Stimulated activated CD8-positive, alpha-beta memory T cell treated with anti-CD3 and anti-CD28 coated beads, Interleukin-4, amount 100 ng/mL, for 48 hours (primary cell): Measurements from ENCODE around the gene FBXO17.

ENCODE experiments used
- DNase-seq: peaks from one replicate; pipeline ENCODE4 v3.0.0-alpha.2; 2020

Gene FBXO17

DNA sequence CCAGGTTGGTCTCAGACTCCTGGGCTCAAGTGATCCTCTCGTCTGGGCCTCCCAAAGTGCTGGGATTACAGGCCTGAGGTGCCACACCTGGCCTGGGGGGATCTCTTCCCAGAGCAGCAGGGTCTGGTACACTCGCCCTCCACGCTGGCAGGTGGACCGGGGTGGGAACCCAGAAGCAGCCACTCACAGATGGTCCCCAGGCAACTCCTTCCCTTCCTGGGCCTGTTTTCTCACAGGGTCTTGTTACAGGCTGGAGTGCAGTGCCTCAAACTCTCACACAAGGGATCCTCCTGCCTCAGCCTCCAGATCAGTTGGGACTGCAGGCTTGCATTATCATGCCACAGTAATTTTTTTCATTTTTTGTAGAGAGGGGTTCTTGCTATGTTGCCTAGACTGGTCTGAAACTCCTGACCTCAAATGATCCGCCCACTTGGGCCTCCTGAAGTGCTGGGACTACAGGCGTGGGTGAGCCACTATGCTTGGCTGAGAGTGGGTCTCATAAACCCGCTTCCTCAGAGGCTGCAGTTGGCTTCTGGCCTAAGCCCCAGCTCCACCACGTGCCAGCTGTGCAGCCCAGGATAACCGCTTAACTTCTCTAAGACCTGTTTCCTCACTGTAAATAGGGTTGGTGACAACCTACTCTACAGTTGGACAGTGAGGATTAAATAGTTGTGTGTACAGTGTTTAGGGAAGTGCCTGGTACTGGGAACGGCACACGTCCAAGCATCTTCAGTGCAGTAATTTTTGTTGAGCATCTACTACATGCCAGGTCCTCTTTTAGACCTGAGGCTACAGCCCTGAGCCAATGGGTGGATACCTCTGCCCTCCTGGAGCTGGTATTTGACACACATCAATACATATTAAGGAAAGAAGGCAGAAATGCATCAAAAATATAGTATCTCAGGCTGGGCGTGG is 62.7 kb downstream of the FBXO17 start:
- no peak for DNase-seq

DNA sequence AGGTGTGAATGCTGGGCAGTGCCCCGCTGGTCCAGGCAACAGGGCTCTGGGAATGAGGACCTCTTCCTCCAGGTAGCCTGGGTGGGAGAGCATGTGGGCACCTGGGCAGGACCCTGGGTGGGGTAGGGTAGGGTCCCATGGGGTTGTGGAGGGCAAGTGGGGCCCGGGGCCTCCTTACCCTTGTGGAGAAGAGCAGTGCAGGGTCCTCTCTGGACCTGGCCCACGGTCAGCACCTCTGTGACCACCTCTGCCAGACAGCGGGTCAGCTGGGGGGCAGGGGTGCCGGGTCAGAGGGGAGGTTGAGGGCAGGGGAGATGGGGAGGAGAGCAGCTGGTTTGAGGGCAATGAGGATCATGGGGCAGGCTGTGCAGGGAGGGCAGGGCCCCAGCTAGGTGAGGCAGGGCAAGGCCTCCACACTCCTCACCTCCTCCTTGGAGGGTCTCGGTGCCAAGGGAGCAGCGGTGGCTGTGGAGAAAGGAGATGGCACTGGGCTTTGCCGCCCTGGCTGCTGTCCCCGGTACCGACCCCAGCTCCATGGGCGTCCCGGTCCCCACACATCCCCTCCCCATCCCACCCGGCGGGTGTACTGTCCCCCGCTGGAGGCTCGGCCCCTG is 64.0 kb downstream of the FBXO17 start:
- no peak for DNase-seq

GRCh38 chr19:38910488-38910887 is 65.1 kb downstream of the FBXO17 start:
- no peak for DNase-seq

- no peak for DNase-seq
Observed at GRCh38 chr19:38908911-38909310, 66.6 kb downstream of the FBXO17 start.

DNA sequence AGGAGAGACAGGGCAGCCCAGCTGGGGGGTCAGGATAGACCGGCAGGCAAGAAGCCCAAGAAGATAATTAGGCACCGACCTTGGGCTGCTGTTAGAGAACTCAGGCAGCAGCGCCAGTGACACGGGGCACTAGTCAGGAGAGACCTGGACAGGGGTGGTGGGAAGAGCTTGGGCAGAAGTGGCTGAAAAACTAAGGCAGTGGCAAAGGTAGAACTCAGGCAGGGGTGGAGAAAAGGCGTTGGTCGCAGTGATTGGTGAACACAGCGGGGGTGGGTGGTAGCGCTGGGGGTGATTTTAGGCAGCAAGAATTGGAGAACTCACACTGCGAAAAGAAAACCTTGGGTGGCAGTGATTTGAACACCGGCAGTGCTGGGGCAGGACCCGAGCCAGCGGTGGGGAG is 67.9 kb downstream of the FBXO17 start:
- DNase-seq: no peak

GRCh38 chr19:38907227-38907626 is 68.3 kb downstream of the FBXO17 start:
- no peak for DNase-seq

GRCh38 chr19:38905620-38906019 is 69.9 kb downstream of the FBXO17 start:
- DNase-seq: no peak

GRCh38 chr19:38904581-38905539 is 70.7 kb downstream of the FBXO17 start:
- DNase-seq: no peak

- no peak for DNase-seq
Observed at GRCh38 chr19:38901683-38902082, 73.9 kb downstream of the FBXO17 start.

- DNase-seq: no peak
Observed at GRCh38 chr19:38900743-38901190, 74.8 kb downstream of the FBXO17 start.

- no peak for DNase-seq
Observed at GRCh38 chr19:38900202-38900629, 75.3 kb downstream of the FBXO17 start.

GRCh38 chr19:38899447-38900201 is 75.9 kb downstream of the FBXO17 start, which contains the start of the genes NFKBIB and SIRT2:
Gene NFKBIB, plus strand, starts transcription at chr19:38899969. Its CDS starts 64 bp downstream, at chr19:38900033.
Gene SIRT2, minus strand, starts transcription at chr19:38899618. Its CDS starts 97 bp downstream, at chr19:38899521.
- peak; percentile 99 for DNase-seq

DNA sequence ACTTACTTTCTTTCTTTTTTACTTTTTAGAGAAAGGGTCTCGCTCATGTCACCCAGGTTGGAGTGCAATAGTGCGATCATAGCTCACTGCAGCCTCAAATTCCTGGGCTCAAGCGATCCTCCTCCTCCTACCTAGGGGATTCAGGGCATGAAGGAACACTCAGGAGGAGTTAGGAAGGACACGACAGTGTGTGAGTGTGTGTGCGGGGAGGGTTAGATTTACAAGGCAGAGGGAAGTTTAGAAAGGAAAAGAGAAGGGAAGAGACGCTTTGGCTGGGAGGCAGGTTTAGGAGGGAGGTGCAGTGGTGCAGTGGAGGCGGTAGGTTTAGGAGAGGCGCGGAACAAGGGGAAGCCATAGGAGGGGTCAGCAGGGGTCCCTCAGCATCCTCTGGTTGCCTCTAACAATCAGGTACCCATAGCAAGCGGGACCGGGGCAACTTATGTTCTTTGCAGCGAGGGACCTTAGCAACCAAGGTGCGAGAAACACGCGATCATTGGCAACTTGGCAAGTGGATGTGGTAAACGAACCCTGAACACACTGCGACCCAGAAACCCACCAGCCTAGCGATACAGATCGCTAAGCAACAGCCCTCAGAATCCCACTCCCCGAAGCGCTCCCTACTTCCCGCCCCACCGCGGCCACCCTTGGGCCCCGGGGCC is 76.6 kb downstream of the FBXO17 start:
- DNase-seq: no peak

- DNase-seq: no peak
Observed at GRCh38 chr19:38894968-38895367, 80.6 kb downstream of the FBXO17 start.

- DNase-seq: no peak
Observed at GRCh38 chr19:38893341-38893771, 82.2 kb downstream of the FBXO17 start.

GRCh38 chr19:38892841-38893240 is 82.7 kb downstream of the FBXO17 start:
- no peak for DNase-seq

GRCh38 chr19:38891771-38892170 is 83.8 kb downstream of the FBXO17 start:
- DNase-seq: no peak
